Esophagus muscularis mucosa (tissue), 2 donors: Measurements from ENCODE around the gene SLC7A1.

Source experiments
- EP300 ChIP-seq: sonication (generic); formaldehyde crosslinking; IDR thresholded peaks from one replicate; pipeline ENCODE4 v1.6.1; 2017; ENCODE audit warnings: antibody characterized with exemption
- POLR2A ChIP-seq: fragments of 450-650 bp; IDR thresholded peaks from one replicate; pipeline ENCODE4 v1.6.1; 2017; ENCODE audit warnings: antibody characterized with exemption, moderate library complexity, mild to moderate bottlenecking, low read depth

- TF ChIP-seq POLR2A: no peak
- TF ChIP-seq EP300: no peak
Measured at GRCh38 chr13:29598321-29598720, 2.8 kb upstream of the SLC7A1 start.
